HUDEP-2 (cell line): ENCODE measurements around the gene LILRB1.
"Not testable (repeated sequence)": the region's sequence is repeated elsewhere in the genome, so short reads cannot be mapped to it uniquely, and the experiment has no call there.

ENCODE experiments used
- DNase-seq, 76 experiments: peaks; one replicate each; lab custom pipeline; 2025; ENCODE audit not compliant: unreplicated experiment in 76 of 76; lab: John Stamatoyannopoulos, UW

Gene LILRB1

GRCh38 chr19:54624234-54624633 is 6.0 kb upstream of the LILRB1 start:
- not testable (repeated sequence) for DNase-seq

GRCh38 chr19:54624934-54625730 is 5.2 kb upstream of the LILRB1 start:
- not testable (repeated sequence) for DNase-seq

GRCh38 chr19:54626757-54627156 is 3.5 kb upstream of the LILRB1 start:
- no peak for DNase-seq

GRCh38 chr19:54627912-54628311 is 2.4 kb upstream of the LILRB1 start:
- not testable (repeated sequence) for DNase-seq

- DNase-seq, result no peak
Measured at GRCh38 chr19:54630782-54631181, 498 bp downstream of the LILRB1 start.

GRCh38 chr19:54631489-54632337 is 1.4 kb downstream of the LILRB1 start:
- not testable (repeated sequence) for DNase-seq

GRCh38 chr19:54632517-54632916 is 2.2 kb downstream of the LILRB1 start:
- DNase-seq, result not testable (repeated sequence)

GRCh38 chr19:54633401-54633800 is 3.1 kb downstream of the LILRB1 start:
- no peak for DNase-seq

- not testable (repeated sequence) for DNase-seq
Measured at GRCh38 chr19:54636081-54636480, 5.8 kb downstream of the LILRB1 start.

- DNase-seq, result no peak
Measured at GRCh38 chr19:54638683-54639082, 8.4 kb downstream of the LILRB1 start.

GRCh38 chr19:54642953-54643352 is 12.7 kb downstream of the LILRB1 start:
- DNase-seq, result not testable (repeated sequence)

GRCh38 chr19:54643583-54643982 is 13.3 kb downstream of the LILRB1 start:
- not testable (repeated sequence) for DNase-seq

- no peak for DNase-seq
Measured at GRCh38 chr19:54644056-54644455, 13.8 kb downstream of the LILRB1 start.

- no peak for DNase-seq
Measured at GRCh38 chr19:54646331-54646841, 16.1 kb downstream of the LILRB1 start.

GRCh38 chr19:54648129-54648528 is 17.8 kb downstream of the LILRB1 start:
- DNase-seq, result no peak

- no peak for DNase-seq
Measured at GRCh38 chr19:54650108-54650655, 19.9 kb downstream of the LILRB1 start.

GRCh38 chr19:54653181-54653809 is 23.0 kb downstream of the LILRB1 start:
- DNase-seq, result peak in 12 of 76 experiments; percentile 6 to 29 (median 19)

- DNase-seq, result no peak
Measured at GRCh38 chr19:54654447-54655321, 24.4 kb downstream of the LILRB1 start.

GRCh38 chr19:54659300-54659699 is 29.0 kb downstream of the LILRB1 start:
- DNase-seq, result no peak

GRCh38 chr19:54660306-54660705 is 30.0 kb downstream of the LILRB1 start:
- DNase-seq, result no peak
